ENCODE measurements around the gene ZFR.
"Not testable (repeated sequence)": the region's sequence is repeated elsewhere in the genome, so short reads cannot be mapped to it uniquely, and the experiment has no call there.

ZFR gene

GRCh38 chr5:32384621-32385020, 59.9 kb downstream of the ZFR start:
- H3K27me3 ChIP-seq (ENCODE audit: control insufficient read depth in 1 of 2, insufficient read depth in 2 of 2, low read length in 2 of 2), result no peaks in the 10 kb centered on the region

GRCh38 chr5:32383586-32383985, 61.0 kb downstream of the ZFR start:
- Histone ChIP-seq H3K4me3 (ENCODE audit: low read length in 2 of 2) (no peak overlapping the region), H3K4me1 (ENCODE audit: control insufficient read depth, insufficient read depth, low read length) (no peaks in the 10 kb centered on the region), H3K36me3 (ENCODE audit: control insufficient read depth in 2 of 2, insufficient read depth in 2 of 2, low read length in 2 of 2) (peaks cover 5 to 12% of the 10 kb centered on the region in 2 donors), H3K27me3 (ENCODE audit: control insufficient read depth in 1 of 2, insufficient read depth in 2 of 2, low read length in 2 of 2) (no peaks in the 10 kb centered on the region), H3K9ac (ENCODE audit: low read length in 2 of 2) (no peak overlapping the region), H3K9me3 (ENCODE audit: control insufficient read depth in 2 of 2, low read length in 2 of 2) (no peaks in the 10 kb centered on the region), H3K27ac (ENCODE audit: low read length) (no peak overlapping the region)

More at GRCh38 chr5:32384621-32385020, 59.9 kb downstream of the ZFR start:
- H3K9ac ChIP-seq (ENCODE audit: low read length in 2 of 2), result no peak overlapping the region
- peaks cover 9 to 19% of the 10 kb centered on the region in 2 donors for H3K36me3 ChIP-seq (ENCODE audit: control insufficient read depth in 2 of 2, insufficient read depth in 2 of 2, low read length in 2 of 2)
- no peaks in the 10 kb centered on the region for H3K9me3 ChIP-seq (ENCODE audit: control insufficient read depth in 2 of 2, low read length in 2 of 2)
- H3K27ac ChIP-seq (ENCODE audit: low read length), result no peak overlapping the region
- no peak overlapping the region for H3K4me3 ChIP-seq (ENCODE audit: low read length in 2 of 2)
- no peaks in the 10 kb centered on the region for H3K4me1 ChIP-seq (ENCODE audit: control insufficient read depth, insufficient read depth, low read length)

- Histone ChIP-seq H3K27me3 (ENCODE audit: control insufficient read depth in 1 of 2, insufficient read depth in 2 of 2, low read length in 2 of 2) (no peaks in the 10 kb centered on the region), H3K36me3 (ENCODE audit: control insufficient read depth in 2 of 2, insufficient read depth in 2 of 2, low read length in 2 of 2) (peaks cover 3 to 12% of the 10 kb centered on the region in 2 donors), H3K27ac (ENCODE audit: low read length) (no peak overlapping the region), H3K4me1 (ENCODE audit: control insufficient read depth, insufficient read depth, low read length) (no peaks in the 10 kb centered on the region), H3K9me3 (ENCODE audit: control insufficient read depth in 2 of 2, low read length in 2 of 2) (no peaks in the 10 kb centered on the region), H3K4me3 (ENCODE audit: low read length in 2 of 2) (no peak overlapping the region), H3K9ac (ENCODE audit: low read length in 2 of 2) (no peak overlapping the region)
Observed at GRCh38 chr5:32383065-32383464, 61.5 kb downstream of the ZFR start.

GRCh38 chr5:32379421-32379820, 65.1 kb downstream of the ZFR start:
- Histone ChIP-seq H3K4me1 (ENCODE audit: control insufficient read depth, insufficient read depth, low read length) (no peaks in the 10 kb centered on the region), H3K36me3 (ENCODE audit: control insufficient read depth in 2 of 2, insufficient read depth in 2 of 2, low read length in 2 of 2) (peaks cover 3 to 12% of the 10 kb centered on the region in 2 donors), H3K9ac (ENCODE audit: low read length in 2 of 2) (no peak overlapping the region), H3K9me3 (ENCODE audit: control insufficient read depth in 2 of 2, low read length in 2 of 2) (no peaks in the 10 kb centered on the region), H3K4me3 (ENCODE audit: low read length in 2 of 2) (no peak overlapping the region), H3K27ac (ENCODE audit: low read length) (no peak overlapping the region), H3K27me3 (ENCODE audit: control insufficient read depth in 1 of 2, insufficient read depth in 2 of 2, low read length in 2 of 2) (no peaks in the 10 kb centered on the region)

- Histone ChIP-seq H3K27ac (ENCODE audit: low read length) (no peak overlapping the region), H3K4me3 (ENCODE audit: low read length in 2 of 2) (no peak overlapping the region), H3K9me3 (ENCODE audit: control insufficient read depth in 2 of 2, low read length in 2 of 2) (no peaks in the 10 kb centered on the region), H3K27me3 (ENCODE audit: control insufficient read depth in 1 of 2, insufficient read depth in 2 of 2, low read length in 2 of 2) (no peaks in the 10 kb centered on the region), H3K9ac (ENCODE audit: low read length in 2 of 2) (no peak overlapping the region), H3K4me1 (ENCODE audit: control insufficient read depth, insufficient read depth, low read length) (no peaks in the 10 kb centered on the region), H3K36me3 (ENCODE audit: control insufficient read depth in 2 of 2, insufficient read depth in 2 of 2, low read length in 2 of 2) (peaks cover 3 to 13% of the 10 kb centered on the region in 2 donors)
Observed at GRCh38 chr5:32378966-32379365, 65.6 kb downstream of the ZFR start.

GRCh38 chr5:32369542-32370155, 74.9 kb downstream of the ZFR start:
- Histone ChIP-seq H3K4me1 (ENCODE audit: control insufficient read depth, insufficient read depth, low read length) (no peaks in the 10 kb centered on the region), H3K27ac (ENCODE audit: low read length) (no peak overlapping the region), H3K36me3 (ENCODE audit: control insufficient read depth in 2 of 2, insufficient read depth in 2 of 2, low read length in 2 of 2) (peaks cover 14 to 16% of the 10 kb centered on the region in 2 donors)

GRCh38 chr5:32369032-32369431, 75.5 kb downstream of the ZFR start:
- Histone ChIP-seq H3K4me1 (ENCODE audit: control insufficient read depth, insufficient read depth, low read length) (no peaks in the 10 kb centered on the region), H3K4me3 (ENCODE audit: low read length in 2 of 2) (no peak overlapping the region), H3K36me3 (ENCODE audit: control insufficient read depth in 2 of 2, insufficient read depth in 2 of 2, low read length in 2 of 2) (peaks cover 14 to 16% of the 10 kb centered on the region in 2 donors), H3K27me3 (ENCODE audit: control insufficient read depth in 1 of 2, insufficient read depth in 2 of 2, low read length in 2 of 2) (no peaks in the 10 kb centered on the region), H3K9ac (ENCODE audit: low read length in 2 of 2) (no peak overlapping the region), H3K27ac (ENCODE audit: low read length) (no peak overlapping the region), H3K9me3 (ENCODE audit: control insufficient read depth in 2 of 2, low read length in 2 of 2) (no peaks in the 10 kb centered on the region)

More at GRCh38 chr5:32369542-32370155, 74.9 kb downstream of the ZFR start:
- H3K4me3 ChIP-seq (ENCODE audit: low read length in 2 of 2), result no peak overlapping the region
- H3K27me3 ChIP-seq (ENCODE audit: control insufficient read depth in 1 of 2, insufficient read depth in 2 of 2, low read length in 2 of 2), result no peaks in the 10 kb centered on the region
- H3K9me3 ChIP-seq (ENCODE audit: control insufficient read depth in 2 of 2, low read length in 2 of 2), result no peaks in the 10 kb centered on the region
- H3K9ac ChIP-seq (ENCODE audit: low read length in 2 of 2), result no peak overlapping the region

- not testable (repeated sequence) for H3K4me3 ChIP-seq (ENCODE audit: low read length in 2 of 2); H3K4me1 ChIP-seq (ENCODE audit: control insufficient read depth, insufficient read depth, low read length); H3K9me3 ChIP-seq (ENCODE audit: control insufficient read depth in 2 of 2, low read length in 2 of 2); H3K9ac ChIP-seq (ENCODE audit: low read length in 2 of 2); H3K27me3 ChIP-seq (ENCODE audit: control insufficient read depth in 1 of 2, insufficient read depth in 2 of 2, low read length in 2 of 2); H3K27ac ChIP-seq (ENCODE audit: low read length)
- H3K36me3 ChIP-seq (ENCODE audit: control insufficient read depth in 2 of 2, insufficient read depth in 2 of 2, low read length in 2 of 2), result peaks cover 16 to 18% of the 10 kb centered on the region in 2 donors
Observed at GRCh38 chr5:32367271-32367670, 77.3 kb downstream of the ZFR start.

- H3K27me3 ChIP-seq (ENCODE audit: control insufficient read depth in 1 of 2, insufficient read depth in 2 of 2, low read length in 2 of 2), result no peaks in the 10 kb centered on the region
- H3K36me3 ChIP-seq (ENCODE audit: control insufficient read depth in 2 of 2, insufficient read depth in 2 of 2, low read length in 2 of 2), result peaks cover 14 to 18% of the 10 kb centered on the region in 2 donors
- H3K9ac ChIP-seq (ENCODE audit: low read length in 2 of 2), result no peak overlapping the region
Observed at GRCh38 chr5:32365623-32366022, 78.9 kb downstream of the ZFR start.

GRCh38 chr5:32363030-32363429, 81.5 kb downstream of the ZFR start:
- no peak overlapping the region for H3K4me3 ChIP-seq (ENCODE audit: low read length in 2 of 2)
- no peaks in the 10 kb centered on the region for H3K9me3 ChIP-seq (ENCODE audit: control insufficient read depth in 2 of 2, low read length in 2 of 2)
- H3K36me3 ChIP-seq (ENCODE audit: control insufficient read depth in 2 of 2, insufficient read depth in 2 of 2, low read length in 2 of 2), result peaks cover 16 to 19% of the 10 kb centered on the region in 2 donors
- no peaks in the 10 kb centered on the region for H3K4me1 ChIP-seq (ENCODE audit: control insufficient read depth, insufficient read depth, low read length)
- H3K27ac ChIP-seq (ENCODE audit: low read length), result no peak overlapping the region
- no peaks in the 10 kb centered on the region for H3K27me3 ChIP-seq (ENCODE audit: control insufficient read depth in 1 of 2, insufficient read depth in 2 of 2, low read length in 2 of 2)
- no peak overlapping the region for H3K9ac ChIP-seq (ENCODE audit: low read length in 2 of 2)

More at GRCh38 chr5:32365623-32366022, 78.9 kb downstream of the ZFR start:
- no peak overlapping the region for H3K27ac ChIP-seq (ENCODE audit: low read length)
- no peaks in the 10 kb centered on the region for H3K9me3 ChIP-seq (ENCODE audit: control insufficient read depth in 2 of 2, low read length in 2 of 2)
- H3K4me3 ChIP-seq (ENCODE audit: low read length in 2 of 2), result no peak overlapping the region
- H3K4me1 ChIP-seq (ENCODE audit: control insufficient read depth, insufficient read depth, low read length), result no peaks in the 10 kb centered on the region

- Histone ChIP-seq H3K36me3 (ENCODE audit: control insufficient read depth in 2 of 2, insufficient read depth in 2 of 2, low read length in 2 of 2) (peaks cover 16 to 19% of the 10 kb centered on the region in 2 donors), H3K27ac (ENCODE audit: low read length) (no peak overlapping the region), H3K27me3 (ENCODE audit: control insufficient read depth in 1 of 2, insufficient read depth in 2 of 2, low read length in 2 of 2) (no peaks in the 10 kb centered on the region), H3K9ac (ENCODE audit: low read length in 2 of 2) (no peak overlapping the region), H3K9me3 (ENCODE audit: control insufficient read depth in 2 of 2, low read length in 2 of 2) (no peaks in the 10 kb centered on the region), H3K4me1 (ENCODE audit: control insufficient read depth, insufficient read depth, low read length) (no peaks in the 10 kb centered on the region), H3K4me3 (ENCODE audit: low read length in 2 of 2) (no peak overlapping the region)
Observed at GRCh38 chr5:32362527-32362926, 82.0 kb downstream of the ZFR start.

Data from stomach smooth muscle (tissue), 2 donors.